Astrocyte of the spinal cord (primary cell): ENCODE measurements around the gene SASH1.
"Not testable (repeated sequence)": the region's sequence is repeated elsewhere in the genome, so short reads cannot be mapped to it uniquely, and the experiment has no call there.

Source experiments
- DNase-seq: peaks from one replicate; pipeline ENCODE4 v3.0.0; 2011; ENCODE audit warnings: low read depth, low spot score
- H3K4me3 ChIP-seq: 2 replicates; pipeline ENCODE4 v1.5.1; 2011; ENCODE audit warnings: low read depth, mild to moderate bottlenecking, low read length, moderate library complexity
- in situ Hi-C: cut with HindIII; loops from 2 replicates; pipeline ENCODE4 v1.10.0; 2017; ENCODE audit warnings: low sequenced_read_pairs
- TF ChIP-seq, protein P1 (sequence below): IDR thresholded peaks from 2 replicates; pipeline ENCODE4 v1.5.1; 2012; ENCODE audit warnings: low read depth, mild to moderate bottlenecking, low read length, inconsistent platforms

Gene SASH1

DNA sequence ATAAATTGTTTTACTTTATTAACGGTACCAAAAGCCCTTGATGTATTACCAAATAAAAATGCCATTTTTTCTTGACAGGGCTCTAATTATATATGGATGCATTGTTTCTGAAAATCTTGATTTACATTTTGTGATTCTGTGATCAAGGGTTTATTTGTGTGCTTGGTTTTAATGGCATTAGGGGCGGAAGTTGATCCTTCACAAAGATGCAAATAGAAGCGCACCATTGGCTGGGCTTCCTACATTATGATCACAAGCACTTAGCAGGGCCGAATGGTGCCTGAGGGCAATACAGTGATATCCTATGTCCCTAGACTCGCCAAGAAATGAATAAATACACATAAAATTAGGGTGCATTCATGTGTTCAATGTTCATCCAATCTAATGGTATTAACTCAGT, 231.3 kb downstream of the SASH1 start:
- TF ChIP-seq, protein P1, sequence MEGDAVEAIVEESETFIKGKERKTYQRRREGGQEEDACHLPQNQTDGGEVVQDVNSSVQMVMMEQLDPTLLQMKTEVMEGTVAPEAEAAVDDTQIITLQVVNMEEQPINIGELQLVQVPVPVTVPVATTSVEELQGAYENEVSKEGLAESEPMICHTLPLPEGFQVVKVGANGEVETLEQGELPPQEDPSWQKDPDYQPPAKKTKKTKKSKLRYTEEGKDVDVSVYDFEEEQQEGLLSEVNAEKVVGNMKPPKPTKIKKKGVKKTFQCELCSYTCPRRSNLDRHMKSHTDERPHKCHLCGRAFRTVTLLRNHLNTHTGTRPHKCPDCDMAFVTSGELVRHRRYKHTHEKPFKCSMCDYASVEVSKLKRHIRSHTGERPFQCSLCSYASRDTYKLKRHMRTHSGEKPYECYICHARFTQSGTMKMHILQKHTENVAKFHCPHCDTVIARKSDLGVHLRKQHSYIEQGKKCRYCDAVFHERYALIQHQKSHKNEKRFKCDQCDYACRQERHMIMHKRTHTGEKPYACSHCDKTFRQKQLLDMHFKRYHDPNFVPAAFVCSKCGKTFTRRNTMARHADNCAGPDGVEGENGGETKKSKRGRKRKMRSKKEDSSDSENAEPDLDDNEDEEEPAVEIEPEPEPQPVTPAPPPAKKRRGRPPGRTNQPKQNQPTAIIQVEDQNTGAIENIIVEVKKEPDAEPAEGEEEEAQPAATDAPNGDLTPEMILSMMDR: no peak
- in situ Hi-C loops: no loop called here
- no peak for DNase-seq
- no peak overlapping the region for H3K4me3 ChIP-seq

DNA sequence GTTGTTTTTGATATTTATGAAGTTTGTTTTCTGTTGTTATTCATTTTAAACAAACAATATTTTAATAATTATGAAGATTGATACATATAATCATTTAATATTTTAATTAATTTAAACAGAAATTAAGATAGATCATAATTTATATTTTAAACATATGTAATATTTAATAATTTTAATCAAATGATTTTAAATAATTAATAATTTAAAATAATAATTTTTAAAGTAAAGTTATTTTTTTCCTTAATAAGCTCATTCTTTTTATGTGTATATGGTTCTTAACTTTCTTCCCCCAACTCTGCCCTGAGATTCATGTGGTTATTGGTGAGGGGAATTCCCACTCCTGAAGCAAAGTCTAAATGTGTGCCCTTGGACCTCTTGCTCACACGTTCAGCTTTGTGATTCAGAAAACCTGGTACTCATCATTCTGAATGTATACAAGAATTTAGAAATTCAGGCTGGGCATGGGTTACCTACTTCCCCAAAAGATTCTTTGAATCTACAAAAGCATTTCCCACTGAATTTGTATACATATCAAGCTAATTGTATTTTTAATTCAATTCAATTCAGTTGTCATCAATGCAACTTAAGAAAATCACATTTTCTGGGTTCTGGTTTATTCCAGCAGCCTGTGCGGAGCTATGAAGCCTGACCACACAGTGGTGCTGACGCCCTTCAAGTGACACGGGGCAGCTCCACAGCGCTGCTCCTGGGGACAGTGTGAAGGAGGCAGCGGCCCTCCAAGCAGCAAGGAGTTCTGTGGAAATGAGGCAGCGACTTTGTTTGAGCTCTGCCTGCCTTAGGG, 235.2 kb downstream of the SASH1 start:
- TF ChIP-seq, protein P1: peak; percentile 84
- H3K4me3 ChIP-seq: no peak overlapping the region
- DNase-seq: peak; percentile 82
- in situ Hi-C loops: no loop called here

DNA sequence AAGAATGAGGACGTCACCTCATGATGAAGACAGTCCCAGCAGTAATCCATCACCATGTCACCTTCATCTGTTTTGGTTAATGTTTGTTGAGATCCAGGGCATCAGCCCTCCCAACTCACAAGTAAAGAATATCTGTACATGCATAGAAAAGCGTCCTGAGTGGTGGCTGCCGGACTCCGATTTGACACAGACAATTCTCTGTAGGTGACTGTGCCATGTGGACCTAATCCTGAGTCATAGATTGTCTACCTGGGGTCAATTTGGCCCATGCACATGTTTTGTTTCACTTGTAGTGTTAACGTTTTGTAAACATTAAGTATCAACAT, 235.8 kb downstream of the SASH1 start:
- TF ChIP-seq, protein P1: no peak
- no peak for DNase-seq
- in situ Hi-C loops: no loop called here
- no peak overlapping the region for H3K4me3 ChIP-seq

DNA sequence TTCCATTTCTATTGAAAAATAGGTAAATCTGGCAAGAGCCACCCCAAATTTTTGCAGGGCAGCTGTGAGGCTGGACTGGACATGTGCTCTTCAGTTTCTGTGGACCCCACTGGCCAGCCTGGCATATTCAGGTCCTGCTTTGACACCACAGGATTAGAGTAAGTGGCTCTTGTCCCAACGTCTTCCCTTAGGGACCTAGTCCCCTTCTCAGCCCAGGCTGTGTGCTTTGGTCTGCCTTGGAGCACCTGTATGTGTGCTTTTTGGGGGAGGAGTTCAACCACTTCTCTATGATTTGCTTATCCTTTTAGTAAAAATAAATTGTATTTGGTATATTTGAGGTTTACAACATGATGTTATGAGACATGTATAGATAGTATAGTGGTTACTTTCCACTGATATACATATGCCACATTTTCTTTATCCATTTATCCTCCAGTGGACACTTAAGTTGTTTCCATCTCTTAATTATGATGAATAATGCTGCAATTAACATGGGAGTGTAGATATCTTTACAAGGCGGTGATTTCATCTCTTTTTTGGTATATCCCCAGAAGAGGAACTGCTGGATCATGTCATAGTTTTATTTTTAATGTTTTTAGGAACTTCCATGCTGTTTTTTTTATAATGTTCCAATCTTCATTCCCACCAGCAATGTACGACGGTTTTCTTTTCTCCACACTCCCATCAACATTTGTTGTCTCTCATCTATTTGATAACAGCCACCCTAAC, 236.4 kb downstream of the SASH1 start:
- no peak for DNase-seq
- in situ Hi-C loops: no loop called here
- TF ChIP-seq, protein P1: no peak
- no peak overlapping the region for H3K4me3 ChIP-seq

DNA sequence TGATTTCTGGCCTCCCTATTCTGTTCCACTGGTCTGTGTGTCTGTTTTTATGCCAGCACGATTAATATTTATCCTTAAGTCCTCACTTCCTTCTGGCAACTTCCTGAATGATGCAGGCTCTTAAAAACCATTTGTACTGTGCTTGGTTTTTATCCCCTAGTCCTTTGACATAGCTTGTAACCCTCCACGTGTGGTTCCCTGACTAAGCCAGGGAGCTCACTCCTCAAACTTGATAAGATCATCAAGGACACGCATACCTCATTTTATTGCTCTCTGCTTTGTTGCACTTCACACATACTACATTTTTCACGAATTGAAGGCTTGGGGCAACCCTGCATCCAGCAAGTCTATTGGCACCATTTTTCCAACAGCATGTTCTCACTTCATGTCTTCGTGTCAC, 237.8 kb downstream of the SASH1 start:
- in situ Hi-C loops: no loop called here
- DNase-seq: no peak
- TF ChIP-seq, protein P1: no peak
- H3K4me3 ChIP-seq: no peak overlapping the region

DNA sequence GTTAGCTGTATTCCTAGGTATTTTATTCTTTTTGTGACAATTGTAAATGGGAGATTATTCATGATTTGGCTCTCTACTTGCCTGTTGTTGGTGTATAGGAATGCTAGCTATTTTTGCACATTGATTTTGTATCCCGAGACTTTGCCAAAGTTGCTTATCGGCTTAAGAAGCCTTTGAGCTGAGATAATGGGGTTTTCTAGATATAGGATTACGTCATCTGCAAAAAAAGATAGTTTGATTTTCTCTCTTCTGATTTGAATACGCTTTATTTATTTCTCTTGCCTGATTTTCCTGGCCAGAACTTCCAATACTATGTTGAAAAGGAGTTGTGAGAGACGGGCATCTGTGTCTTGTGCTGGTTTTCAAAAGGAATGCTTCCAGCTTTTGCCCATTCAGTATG, 241.0 kb downstream of the SASH1 start:
- in situ Hi-C loops: no loop called here
- no peak overlapping the region for H3K4me3 ChIP-seq
- DNase-seq: no peak
- TF ChIP-seq, protein P1: no peak

DNA sequence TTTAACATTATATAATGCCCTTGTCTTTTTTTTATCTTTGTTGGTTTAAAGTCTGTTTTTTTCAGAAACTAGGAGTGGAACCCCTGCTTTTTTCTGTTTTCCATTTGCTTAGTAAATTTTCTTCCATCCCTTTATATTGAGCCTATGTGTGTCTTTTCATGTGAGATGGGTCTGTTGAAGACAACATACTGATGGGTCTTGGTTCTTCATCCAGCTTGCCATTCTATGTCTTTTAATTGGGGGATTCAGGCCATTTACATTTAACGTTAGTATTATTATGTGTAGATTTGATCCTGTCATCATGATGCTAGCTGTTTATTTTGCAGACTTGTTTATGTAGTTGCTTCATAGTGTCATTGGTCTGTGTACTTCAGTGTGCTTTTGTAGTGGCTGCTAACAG, 243.0 kb downstream of the SASH1 start:
- DNase-seq, in situ Hi-C loops, H3K4me3 ChIP-seq: not testable (repeated sequence)
